HG02884 (cell line): ENCODE measurements around the gene HOXA6.

Experiments
- ATAC-seq: cut with Tn5 transposase; IDR thresholded peaks from one replicate; pipeline ENCODE4 v1.9.1; 2021; ENCODE audit warnings: mild to moderate bottlenecking, moderate library complexity; ENCODE audit not compliant: unreplicated experiment

HOXA6 gene

GRCh38 chr7:27173956-27174873 is 26.6 kb upstream of the HOXA6 start, which contains the start of gene HOXA10:
HOXA10 (minus strand) TSS chr7:27174320; CDS start chr7:27174306, 14 bp downstream.
- ATAC-seq: no peak

- ATAC-seq: no peak
Measured at GRCh38 chr7:27173511-27173955, 26.0 kb upstream of the HOXA6 start.

GRCh38 chr7:27172823-27173510 is 25.4 kb upstream of the HOXA6 start:
- ATAC-seq: no peak

- no peak for ATAC-seq
Measured at GRCh38 chr7:27172315-27172774, 24.8 kb upstream of the HOXA6 start.

- no peak for ATAC-seq
Measured at GRCh38 chr7:27171637-27172314, 24.2 kb upstream of the HOXA6 start.

GRCh38 chr7:27171325-27171636 is 23.7 kb upstream of the HOXA6 start:
- ATAC-seq: no peak

- no peak for ATAC-seq
Measured at GRCh38 chr7:27170426-27171324, 23.1 kb upstream of the HOXA6 start.

- no peak for ATAC-seq
Measured at GRCh38 chr7:27169658-27170425, 22.3 kb upstream of the HOXA6 start.

GRCh38 chr7:27168265-27168947 is 20.8 kb upstream of the HOXA6 start:
- no peak for ATAC-seq

- no peak for ATAC-seq
Measured at GRCh38 chr7:27167916-27168264, 20.3 kb upstream of the HOXA6 start.

GRCh38 chr7:27166531-27167505 is 19.2 kb upstream of the HOXA6 start:
- ATAC-seq: no peak

GRCh38 chr7:27165996-27166530 is 18.5 kb upstream of the HOXA6 start:
- ATAC-seq: no peak

GRCh38 chr7:27165089-27165995 is 17.8 kb upstream of the HOXA6 start, which contains the start of gene HOXA9:
HOXA9 (minus strand) TSS chr7:27165537; CDS start chr7:27165457, 80 bp downstream.
- no peak for ATAC-seq

GRCh38 chr7:27164367-27165088 is 17.0 kb upstream of the HOXA6 start:
- ATAC-seq: no peak

GRCh38 chr7:27164045-27164366 is 16.4 kb upstream of the HOXA6 start:
- no peak for ATAC-seq
